ENCODE measurements around the gene TMEM141. TPM values are rescaled to one million over a fixed set of nuclear protein-coding genes. Genes with fewer than 3 reads are reported as not detected.
A peak's percentile ranks its signal among the peaks of the same experiment; 100 is the strongest.
"Not testable (repeated sequence)": the region's sequence is repeated elsewhere in the genome, so short reads cannot be mapped to it uniquely, and the experiment has no call there.

TMEM141 gene
- total RNA-seq, 1 experiment from 2014 or later, result 70.4 TPM

GRCh38 chr9:136786451-136786850, 4.7 kb upstream of the TMEM141 start:
- Mint-ChIP-seq H3K27me3 (ENCODE audit: insufficient read depth, unreplicated experiment) (peaks cover 9% of the 10 kb centered on the region), H3K4me3 (ENCODE audit: unreplicated experiment) (no peak overlapping the region), H3K9me3 (ENCODE audit: unreplicated experiment) (no peaks in the 10 kb centered on the region), H3K36me3 (ENCODE audit: insufficient read depth, unreplicated experiment) (no peaks in the 10 kb centered on the region), H3K4me1 (ENCODE audit: insufficient read depth, unreplicated experiment) (peaks cover 5% of the 10 kb centered on the region), H3K27ac (ENCODE audit: low read depth, unreplicated experiment) (no peak overlapping the region)
- CTCF ChIA-PET, result interaction anchor here (0.9 to 3.5 kb wide), 8 partner anchors 9 to 249 kb away, joined by 3 to 24 read pairs (median 5); no protein-coding TSS in a partner anchor
- intact Hi-C loops (cut with micrococcal nuclease), result no loop called here
- BruUV-seq (replicated peaks), result no TSS peak
- DNase-seq (ENCODE audit: unreplicated experiment), result no peak
- no peak for TF ChIP-seq CTCF (IDR thresholded peaks at IDR 0.05; ENCODE audit: unreplicated experiment)
- POLR2A ChIA-PET, result no interaction called here

- H3K27ac Mint-ChIP-seq (ENCODE audit: low read depth, unreplicated experiment); H3K9me3 Mint-ChIP-seq (ENCODE audit: unreplicated experiment); H3K27me3 Mint-ChIP-seq (ENCODE audit: insufficient read depth, unreplicated experiment); BruUV-seq (replicated peaks); DNase-seq (ENCODE audit: unreplicated experiment); POLR2A ChIA-PET; H3K36me3 Mint-ChIP-seq (ENCODE audit: insufficient read depth, unreplicated experiment); H3K4me1 Mint-ChIP-seq (ENCODE audit: insufficient read depth, unreplicated experiment); H3K4me3 Mint-ChIP-seq (ENCODE audit: unreplicated experiment): not testable (repeated sequence)
- CTCF ChIA-PET, result interaction anchor here (0.6 to 3.5 kb wide), 14 partner anchors 9 to 1083 kb away, joined by 3 to 24 read pairs (median 4); partner anchors contain the start of gene SAPCD2
- intact Hi-C loops (cut with micrococcal nuclease), result loop anchor here (1.0 kb wide), 1 partner anchor 248 kb away; no protein-coding TSS in a partner anchor
These were observed 4.2 kb upstream of the TMEM141 start for GRCh38 chr9:136786983-136787382.

- Mint-ChIP-seq H3K27me3 (ENCODE audit: insufficient read depth, unreplicated experiment) (no peaks in the 10 kb centered on the region), H3K36me3 (ENCODE audit: insufficient read depth, unreplicated experiment) (peaks cover 8% of the 10 kb centered on the region), H3K9me3 (ENCODE audit: unreplicated experiment) (no peaks in the 10 kb centered on the region), H3K4me3 (ENCODE audit: unreplicated experiment) (no peak overlapping the region), H3K4me1 (ENCODE audit: insufficient read depth, unreplicated experiment) (peaks cover 5% of the 10 kb centered on the region), H3K27ac (ENCODE audit: low read depth, unreplicated experiment) (no peak overlapping the region)
- no TSS peak for BruUV-seq (replicated peaks)
- POLR2A ChIA-PET, result interaction anchor here (1.3 kb wide), 1 partner anchor 20 kb away, joined by 5 read pairs; the partner anchor contains the start of gene RABL6
- intact Hi-C loops (cut with micrococcal nuclease), result loop anchor here (1.0 kb wide), 1 partner anchor 247 kb away; no protein-coding TSS in a partner anchor
- CTCF ChIA-PET, result interaction anchor here (0.6 to 3.5 kb wide), 19 partner anchors 10 to 1084 kb away, joined by 3 to 24 read pairs (median 3); partner anchors contain the start of gene SAPCD2
- peak; percentile 90 for TF ChIP-seq CTCF (IDR thresholded peaks at IDR 0.05; ENCODE audit: unreplicated experiment)
- peak; percentile 66 for DNase-seq (ENCODE audit: unreplicated experiment)
These were observed 3.3 kb upstream of the TMEM141 start for GRCh38 chr9:136787690-136788400.

GRCh38 chr9:136788644-136789522, 2.3 kb upstream of the TMEM141 start:
- intact Hi-C loops (cut with micrococcal nuclease); H3K9me3 Mint-ChIP-seq (ENCODE audit: unreplicated experiment); H3K4me1 Mint-ChIP-seq (ENCODE audit: insufficient read depth, unreplicated experiment); H3K4me3 Mint-ChIP-seq (ENCODE audit: unreplicated experiment); BruUV-seq (replicated peaks); H3K27me3 Mint-ChIP-seq (ENCODE audit: insufficient read depth, unreplicated experiment); DNase-seq (ENCODE audit: unreplicated experiment); H3K27ac Mint-ChIP-seq (ENCODE audit: low read depth, unreplicated experiment): not testable (repeated sequence)
- H3K36me3 Mint-ChIP-seq (ENCODE audit: insufficient read depth, unreplicated experiment), result peaks cover 12% of the 10 kb centered on the region
- ChIA-PET CTCF (interaction anchor here (0.6 to 3.5 kb wide), 6 partner anchors 14 to 270 kb away, joined by 3 to 24 read pairs (median 4); no protein-coding TSS in a partner anchor), POLR2A (interaction anchor here (0.7 to 1.3 kb wide), 2 partner anchors 19 to 22 kb away, joined by 3 to 5 read pairs; partner anchors contain the start of gene RABL6)

Measured in MCF 10A (cell line).